Muscle of arm (tissue), 12 donors: ENCODE measurements around the gene KCNMB1. TPM values are rescaled to one million over a fixed set of nuclear protein-coding genes. Genes with fewer than 3 reads are reported as not detected.
A peak's percentile ranks its signal among the peaks of the same experiment; 100 is the strongest.
"Not testable (repeated sequence)": the region's sequence is repeated elsewhere in the genome, so short reads cannot be mapped to it uniquely, and the experiment has no call there.

Experiments
- DNase-seq: peaks from one replicate; pipeline ENCODE4 v3.0.0-alpha.2; 2013
- polyA plus RNA-seq, 12 donors: library from polyadenylated mRNA; unstranded; fragments of 120-200 nt; gene quantifications; one replicate each; pipeline ENCODE4 v1.2.1, GENCODE V29; 2013; ENCODE audit not compliant: insufficient read length in 12 of 12

The KCNMB1 gene
- polyA plus RNA-seq, 12 donors: 0.34 to 3.3 (median 0.71) TPM; not detected in 1

DNA sequence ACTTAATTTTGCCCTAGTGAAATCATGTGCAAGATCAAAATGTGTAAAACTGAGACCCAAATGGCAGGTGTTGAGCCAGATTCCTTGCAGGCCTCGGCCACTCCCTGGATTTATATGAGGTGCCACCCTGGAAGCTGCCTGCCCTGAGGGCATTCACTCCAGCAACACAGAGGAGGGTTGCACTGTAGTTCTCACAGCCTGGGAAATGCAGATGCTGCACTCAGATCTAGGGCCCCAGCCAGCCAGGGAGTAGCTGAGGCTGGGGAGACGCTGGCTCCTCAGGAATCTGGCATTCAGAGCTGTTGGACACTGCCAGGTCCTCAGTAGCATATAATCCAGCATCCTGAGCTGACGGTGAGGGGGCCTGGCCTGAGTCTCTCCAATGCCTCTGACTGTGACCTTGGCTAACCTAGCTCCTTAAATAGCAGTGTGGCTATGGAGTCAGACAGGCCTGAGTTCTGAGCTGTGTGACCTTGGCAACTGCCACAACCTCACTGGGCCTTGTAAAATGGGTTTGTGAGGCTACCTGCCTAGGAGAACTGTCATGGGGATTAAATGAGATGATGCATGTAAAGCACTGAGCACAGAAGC, 8.7 kb downstream of the KCNMB1 start:
- no peak for DNase-seq

DNA sequence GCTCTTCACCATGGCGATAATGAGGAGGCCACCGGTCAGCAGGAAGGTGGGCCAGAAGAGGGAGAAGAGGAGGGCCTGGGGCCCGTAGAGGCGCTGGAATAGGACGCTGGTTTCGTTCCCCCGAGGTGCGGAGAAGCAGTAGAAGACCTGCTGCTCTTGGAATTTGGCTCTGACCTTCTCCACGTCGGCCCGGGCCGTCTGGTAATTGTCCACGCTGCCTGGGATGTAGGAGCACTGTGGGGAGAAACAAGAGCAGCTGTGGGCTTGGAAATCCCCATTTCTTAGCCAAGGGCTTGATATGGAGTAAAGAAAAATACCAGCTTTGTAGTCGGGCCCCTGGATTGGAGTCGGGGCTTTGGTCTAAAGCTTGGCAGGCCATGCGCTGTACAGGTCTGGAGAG, 10.4 kb downstream of the KCNMB1 start:
- no peak for DNase-seq

DNA sequence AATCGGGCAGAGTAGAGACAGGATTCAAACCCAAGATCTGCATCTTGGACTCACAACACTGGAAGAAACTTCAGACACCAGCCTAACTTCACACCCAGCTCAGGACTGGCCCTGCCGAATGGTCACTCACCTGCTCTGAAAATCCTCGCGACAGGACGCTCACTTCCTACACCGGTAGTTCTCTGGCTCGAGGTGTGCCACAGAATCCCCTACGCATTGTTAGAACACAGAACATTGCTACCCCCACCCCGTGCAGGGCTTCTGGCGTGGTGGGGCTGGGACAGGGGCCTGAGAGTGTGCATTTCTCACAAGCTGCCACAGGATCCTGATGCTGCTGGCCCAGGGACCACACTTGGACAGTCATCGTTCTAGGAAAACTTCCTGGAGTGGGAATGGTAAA, 12.1 kb downstream of the KCNMB1 start:
- DNase-seq: no peak

DNA sequence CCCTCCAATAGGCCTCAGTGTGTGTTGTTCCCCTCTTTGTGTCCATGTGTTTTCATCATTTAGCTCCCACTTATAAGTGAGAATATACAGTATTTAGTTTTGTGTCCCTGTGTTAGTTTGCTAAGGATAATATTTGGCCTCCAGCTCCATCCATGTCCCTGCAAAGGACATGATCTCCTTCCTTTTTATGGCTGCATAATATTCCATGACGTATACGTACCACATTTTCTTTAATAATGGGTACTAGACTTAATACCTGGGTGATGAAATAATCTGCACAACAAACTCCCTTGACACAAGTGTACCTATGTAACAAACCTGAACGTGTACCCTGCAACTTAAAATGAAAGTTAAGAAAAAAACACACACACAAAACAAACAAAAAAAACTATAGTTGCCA, 12.6 kb downstream of the KCNMB1 start:
- not testable (repeated sequence) for DNase-seq

DNA sequence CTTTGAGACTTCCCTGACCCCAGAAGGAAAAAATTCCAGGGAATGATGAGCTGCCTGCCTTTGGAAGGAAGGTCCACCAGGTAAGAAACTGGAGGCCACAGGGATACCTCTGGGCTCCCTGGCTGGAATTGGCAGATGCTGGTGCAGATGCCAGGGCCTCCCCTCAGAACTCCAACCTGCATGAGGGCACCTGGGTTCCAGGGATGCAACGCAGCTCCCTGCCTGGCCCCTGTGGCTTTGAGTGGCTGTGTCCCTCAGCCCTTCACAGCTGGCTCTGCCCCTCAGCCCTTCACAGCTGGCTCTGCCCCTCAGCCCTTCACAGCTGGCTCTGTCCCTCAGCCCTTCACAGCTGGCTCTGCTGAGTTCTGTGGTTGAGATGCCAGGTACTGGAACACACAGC, 13.9 kb downstream of the KCNMB1 start:
- DNase-seq: no peak

DNA sequence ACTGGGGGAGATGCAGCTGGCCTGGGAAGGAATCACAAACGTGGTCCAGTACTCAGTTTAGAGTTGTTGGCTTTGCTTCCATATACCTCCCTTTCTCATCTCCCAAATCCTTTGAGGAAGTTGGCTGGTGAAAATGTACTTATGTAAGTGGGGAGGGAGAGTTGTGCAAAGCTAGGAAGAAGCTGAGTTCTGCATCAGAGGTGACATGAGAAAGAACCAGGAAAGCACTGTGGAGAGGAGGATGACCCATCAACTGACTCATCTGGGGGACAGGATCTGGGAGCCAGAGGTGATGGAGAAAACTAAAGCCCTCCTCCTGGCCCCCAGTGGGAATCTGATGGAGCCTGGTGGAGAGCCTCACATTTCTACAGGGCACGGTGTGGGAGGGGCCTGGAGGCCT, 16.2 kb downstream of the KCNMB1 start:
- no peak for DNase-seq

DNA sequence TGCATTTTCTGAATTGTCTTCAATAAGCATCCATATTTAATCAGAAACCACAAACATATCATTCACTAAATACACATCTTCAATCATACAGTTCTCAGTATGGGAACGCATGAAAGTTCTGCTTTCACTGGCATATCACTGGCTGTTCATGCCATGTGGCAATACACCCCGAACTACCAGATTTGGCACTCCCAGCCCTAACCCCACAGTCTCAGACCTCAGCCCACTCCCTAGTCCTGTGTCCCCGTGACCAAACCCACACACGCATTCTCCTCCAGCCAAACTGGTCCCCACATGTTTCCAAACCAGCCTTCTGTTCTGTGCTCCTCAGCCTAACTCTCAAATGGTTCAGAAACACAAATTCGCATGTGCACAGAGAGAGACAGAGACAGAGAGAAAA, 20.6 kb downstream of the KCNMB1 start:
- DNase-seq: no peak

DNA sequence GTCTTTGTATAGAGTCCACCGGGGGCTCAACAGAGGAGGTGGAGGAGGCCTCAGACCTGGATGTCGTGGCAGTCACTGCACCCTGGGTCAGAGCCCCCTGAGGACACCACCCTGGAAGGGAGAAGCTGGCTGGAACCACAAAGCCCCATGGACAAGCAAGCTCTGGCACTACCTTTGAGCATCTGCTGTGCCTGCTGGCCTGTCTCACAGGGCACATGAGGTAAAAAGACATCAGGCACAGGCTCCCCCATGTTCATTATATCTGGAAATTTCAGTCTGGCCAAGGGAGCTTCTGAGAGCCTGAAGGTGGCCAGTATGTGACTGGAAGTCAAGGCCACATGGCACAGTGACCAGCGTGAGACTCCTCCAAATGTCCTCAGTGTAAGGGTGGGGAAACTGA, 22.9 kb downstream of the KCNMB1 start:
- DNase-seq: no peak

DNA sequence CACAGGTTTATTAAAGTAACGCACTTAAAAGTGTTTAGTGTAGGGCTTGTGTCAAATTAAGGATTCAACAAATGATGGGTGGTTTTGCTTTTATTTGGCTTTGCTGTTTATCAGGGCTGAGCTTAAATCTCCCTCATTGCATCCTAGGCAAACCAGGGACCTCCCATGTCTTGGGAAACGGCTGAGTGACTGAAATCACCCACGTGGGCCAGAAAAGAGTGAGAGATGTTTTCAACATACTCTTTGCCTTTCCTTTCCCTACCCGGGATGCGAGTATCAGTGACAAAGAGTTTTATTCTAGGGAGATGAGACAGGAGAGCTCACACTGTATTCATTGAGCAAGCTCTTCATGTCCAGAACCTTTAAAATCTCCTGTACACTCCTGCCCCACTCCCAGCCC, 23.3 kb downstream of the KCNMB1 start:
- no peak for DNase-seq

DNA sequence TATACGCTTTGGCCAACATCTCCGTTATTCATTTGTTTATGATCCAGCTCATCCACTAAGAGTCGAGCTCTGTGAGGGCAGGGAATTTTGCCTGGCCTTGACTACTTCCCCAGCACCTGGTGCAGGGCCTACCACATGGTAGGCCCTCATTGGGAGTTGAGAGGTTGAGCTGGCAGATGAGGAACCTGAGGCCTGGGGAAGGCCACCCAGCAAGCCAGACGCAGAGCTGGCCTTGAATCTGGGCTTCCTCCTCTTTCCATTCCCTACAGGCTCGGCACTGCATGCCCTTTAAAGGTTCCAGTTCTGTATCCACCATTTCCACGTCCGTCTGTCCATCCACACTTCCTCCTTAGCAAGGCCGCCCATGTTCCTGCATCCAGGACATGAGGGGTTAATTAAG, 24.2 kb downstream of the KCNMB1 start:
- no peak for DNase-seq

DNA sequence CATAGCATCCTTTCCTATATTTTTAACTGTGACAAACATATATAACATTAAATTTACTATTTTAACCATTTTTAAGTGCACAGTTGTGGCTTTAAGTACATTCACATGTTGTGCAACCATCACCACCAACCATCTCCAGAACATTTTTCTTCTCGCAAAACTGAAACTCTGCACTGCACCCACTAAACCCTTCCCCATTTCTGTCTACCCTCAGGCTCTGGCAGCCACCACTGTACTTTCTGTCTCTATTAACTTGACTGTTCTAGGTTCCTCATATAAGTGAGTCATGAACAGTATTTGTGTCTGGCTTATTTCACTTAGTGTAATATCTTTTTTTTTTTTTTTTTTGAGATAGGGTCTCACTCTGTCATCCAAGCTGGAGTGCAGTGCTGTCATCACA, 25.5 kb downstream of the KCNMB1 start:
- DNase-seq: no peak

DNA sequence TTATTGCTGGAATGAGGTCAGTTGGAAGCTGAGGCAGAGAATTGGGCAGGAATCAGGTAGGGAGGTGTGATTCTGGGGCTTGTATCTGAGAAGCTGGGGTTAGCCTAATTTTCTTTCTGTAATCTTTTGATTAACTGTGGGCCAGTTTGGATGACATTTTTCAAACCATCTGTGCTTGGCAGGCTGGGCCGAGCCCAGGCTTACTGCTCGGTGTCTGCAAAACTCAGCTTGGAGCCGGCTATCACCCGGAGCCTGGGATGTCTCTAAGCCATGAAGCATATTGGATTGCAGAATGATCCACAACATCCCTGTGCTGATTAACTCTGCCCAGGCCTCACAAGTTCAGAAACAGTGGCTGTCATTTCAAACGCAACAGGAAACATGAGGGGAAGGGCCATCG, 26.5 kb downstream of the KCNMB1 start:
- DNase-seq: no peak

DNA sequence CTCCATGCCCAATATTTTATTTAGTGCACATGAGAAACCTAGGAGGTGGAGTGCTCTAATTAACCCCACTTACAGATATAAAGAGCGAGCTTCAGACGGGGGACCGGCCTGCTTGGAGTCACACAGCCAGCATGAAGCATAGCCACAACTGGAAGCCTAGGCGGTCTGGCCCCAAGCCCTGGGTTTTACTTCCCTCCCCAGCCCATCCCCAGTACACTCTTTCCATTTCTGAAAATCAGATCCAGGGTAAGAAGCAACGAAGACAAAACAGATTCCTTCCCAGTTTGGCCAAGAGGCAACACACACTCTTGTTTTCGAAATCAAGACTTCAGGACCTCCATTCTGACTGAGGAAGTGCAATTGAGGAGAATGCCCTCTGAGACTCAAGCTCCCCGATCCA, 27.1 kb downstream of the KCNMB1 start:
- peak; percentile 62 for DNase-seq

DNA sequence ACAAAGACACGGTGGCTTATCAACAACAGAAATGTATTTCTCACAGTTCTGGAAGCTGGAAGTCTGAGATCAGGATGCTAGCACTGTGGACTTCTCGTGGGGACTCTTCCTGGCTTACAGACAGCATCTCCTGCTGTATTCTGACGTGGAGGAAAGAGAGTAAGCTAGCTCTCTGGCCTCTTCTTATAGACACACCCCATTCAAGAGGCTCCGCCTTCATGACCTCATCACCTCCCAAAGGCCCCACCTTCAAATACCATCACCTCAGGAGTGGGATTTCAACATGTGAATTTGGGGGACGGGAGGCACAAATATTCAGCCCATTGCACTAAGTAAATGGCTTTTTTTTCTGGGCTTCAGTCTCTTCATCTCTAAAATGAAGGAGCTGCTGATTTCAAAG, 27.6 kb downstream of the KCNMB1 start:
- DNase-seq: no peak

DNA sequence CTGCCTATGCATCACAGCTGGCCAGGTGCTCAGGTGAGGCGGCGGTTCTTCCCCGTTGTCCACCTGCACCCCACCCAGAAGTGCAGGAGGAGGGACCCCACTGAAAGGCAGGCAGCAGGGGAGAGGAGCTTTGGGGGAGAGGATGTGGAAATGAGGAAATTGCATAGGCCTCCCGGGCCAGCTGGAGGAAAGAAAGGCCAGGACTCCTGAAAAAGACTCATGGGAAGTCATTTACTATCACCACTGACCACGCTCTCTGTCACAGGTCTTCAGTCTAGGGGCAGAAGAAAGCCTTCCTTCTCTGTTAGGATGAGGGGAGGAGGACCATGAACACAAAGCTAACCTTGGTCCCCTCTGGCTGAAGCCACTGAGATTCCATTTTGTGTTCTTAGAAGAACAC, 28.1 kb downstream of the KCNMB1 start:
- no peak for DNase-seq

DNA sequence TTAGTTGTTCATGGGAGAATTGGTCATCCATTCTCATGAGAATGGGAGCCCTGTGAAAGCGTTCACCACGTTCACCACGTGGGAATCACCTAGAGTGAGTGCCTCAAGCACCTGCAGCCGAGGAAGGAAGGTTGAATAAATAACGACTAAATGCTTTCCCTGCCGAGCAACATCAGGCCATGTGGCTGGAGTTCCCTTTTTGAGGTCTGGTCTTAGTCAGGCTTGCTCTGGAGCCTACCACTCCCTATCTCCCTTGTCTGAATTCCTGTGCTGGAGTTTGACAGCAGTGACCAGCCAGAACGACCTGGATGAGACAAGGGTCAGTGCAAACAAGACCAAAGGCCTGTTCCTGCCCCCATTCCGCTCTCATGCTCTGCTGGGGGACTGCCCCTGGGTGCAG, 28.5 kb downstream of the KCNMB1 start:
- no peak for DNase-seq

DNA sequence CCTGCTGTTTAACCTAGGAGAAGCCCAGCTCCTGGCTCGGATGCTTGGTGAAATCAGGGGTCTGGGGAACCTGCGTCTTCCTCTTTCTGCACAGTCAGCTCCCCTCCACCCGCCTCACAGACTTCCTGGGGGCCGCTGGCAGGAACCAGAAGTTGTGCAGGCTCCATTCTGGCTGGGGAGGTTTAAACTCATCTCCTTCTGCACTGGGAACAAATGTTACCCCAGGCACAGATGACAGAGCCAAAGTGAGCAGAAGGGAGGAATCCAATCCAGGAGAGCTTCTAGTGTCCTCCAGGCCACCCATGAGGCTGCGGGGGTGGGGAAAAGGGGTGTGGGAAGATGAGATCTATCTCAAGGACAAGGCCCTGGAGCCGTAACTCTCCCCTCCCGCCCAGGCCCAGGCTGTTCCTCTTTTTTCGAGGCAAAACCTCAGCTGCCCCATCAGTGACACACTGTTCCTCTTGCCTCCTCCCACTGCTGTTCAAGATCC, 31.2 kb downstream of the KCNMB1 start:
- no peak for DNase-seq

DNA sequence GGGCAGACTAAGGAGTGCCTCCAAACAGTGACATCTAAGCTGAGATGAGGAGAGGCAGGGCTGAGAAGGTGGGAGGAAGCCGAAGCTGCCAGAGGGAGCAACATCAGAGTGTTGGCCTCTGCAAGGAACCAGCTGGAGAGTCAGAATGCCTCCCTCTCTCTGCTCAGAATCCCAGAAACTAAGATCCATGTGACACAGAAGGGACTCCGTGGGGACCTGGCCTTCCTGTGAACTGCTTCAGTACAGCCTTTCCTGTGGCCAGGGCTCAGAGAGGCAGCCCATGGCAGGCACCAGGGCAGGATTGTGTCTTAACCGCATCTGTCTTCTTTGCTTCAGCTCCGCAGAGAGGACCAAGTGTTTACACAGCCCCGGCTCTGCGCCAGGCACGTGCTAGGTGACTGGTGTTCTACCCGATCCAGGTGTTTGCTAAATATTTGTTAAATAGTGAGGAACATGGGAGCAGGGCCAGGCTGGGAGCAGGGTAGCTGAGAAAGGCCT, 33.5 kb downstream of the KCNMB1 start:
- DNase-seq: no peak

DNA sequence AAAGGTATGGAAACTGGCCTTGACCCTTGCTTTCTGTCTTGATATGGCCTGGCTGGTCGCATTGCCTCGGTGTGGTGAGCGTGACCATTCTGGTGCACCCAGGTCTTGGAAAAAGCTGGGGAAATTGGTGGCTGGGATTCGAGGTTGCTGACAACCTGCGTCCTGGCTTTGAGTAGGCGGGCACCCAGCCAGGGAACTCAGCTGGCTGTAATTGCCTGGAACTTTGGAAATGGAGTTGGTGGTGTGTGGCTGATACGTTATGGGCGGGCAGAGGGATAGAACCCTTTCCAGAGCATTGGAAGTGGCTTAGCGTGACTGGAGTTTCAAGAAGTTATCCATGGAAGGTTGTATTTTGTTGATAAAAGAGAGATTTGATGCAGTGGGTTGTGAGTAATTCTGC, 35.2 kb downstream of the KCNMB1 start:
- DNase-seq: no peak

DNA sequence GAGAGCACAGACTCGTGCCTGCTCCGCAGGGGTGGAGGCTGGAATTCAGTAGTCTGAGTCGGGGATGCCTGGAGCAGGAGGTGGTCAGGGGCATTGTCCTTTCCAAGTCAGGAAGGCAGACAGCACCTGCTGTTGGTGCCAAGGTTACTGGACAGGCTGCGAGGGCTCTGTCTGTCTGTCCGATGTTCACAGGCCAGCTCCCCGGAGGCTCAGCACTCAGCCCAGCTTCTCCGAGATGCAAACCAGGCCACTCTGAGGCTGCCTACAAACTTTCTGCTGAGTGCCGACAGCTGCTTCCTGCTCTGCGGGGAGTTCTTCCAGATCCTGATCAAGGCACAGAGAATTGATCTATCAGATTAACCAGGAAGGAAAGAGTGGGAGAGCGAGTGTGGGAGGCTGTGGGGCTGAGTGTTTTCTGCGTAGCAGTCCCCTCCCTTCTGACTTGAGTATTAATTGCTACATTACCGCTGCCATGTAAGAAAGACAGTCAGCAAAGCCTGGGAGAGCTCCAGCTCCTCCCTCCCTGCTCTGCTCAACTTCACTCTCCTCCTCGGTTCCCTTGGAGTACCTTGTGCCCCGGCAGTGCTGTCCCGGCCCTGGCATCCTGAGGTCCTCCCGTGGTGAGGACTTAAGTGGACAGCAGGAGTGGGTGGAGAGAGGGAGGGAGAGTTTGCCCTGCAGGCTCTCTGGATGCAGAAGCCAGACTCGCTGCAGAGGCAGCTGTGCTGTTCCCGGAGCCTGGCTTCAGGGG, 36.0 kb downstream of the KCNMB1 start:
- no peak for DNase-seq

DNA sequence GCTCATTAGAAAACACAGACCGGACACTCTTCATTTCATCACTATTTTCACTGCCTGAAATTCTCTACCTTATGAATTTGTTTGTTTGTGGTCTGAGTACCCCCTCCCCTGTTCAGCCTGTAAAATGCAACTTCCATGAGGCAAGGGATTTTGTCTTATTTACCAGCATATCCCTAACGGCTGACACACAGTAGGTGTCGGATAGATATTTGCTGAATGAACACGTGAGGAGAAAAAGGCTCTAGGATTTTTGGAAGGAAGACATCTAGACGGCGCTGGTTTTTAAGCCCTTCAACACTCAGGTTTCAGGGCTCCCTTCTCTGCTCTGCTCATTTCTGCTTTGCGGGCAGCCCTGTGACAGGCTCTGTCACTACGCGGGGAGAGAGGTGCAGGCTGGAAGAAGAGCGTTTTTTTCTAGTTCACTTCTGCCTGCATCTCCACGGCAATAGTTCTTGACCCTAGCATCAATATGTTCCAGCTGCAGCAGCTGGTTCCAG, 41.0 kb downstream of the KCNMB1 start:
- DNase-seq: no peak

DNA sequence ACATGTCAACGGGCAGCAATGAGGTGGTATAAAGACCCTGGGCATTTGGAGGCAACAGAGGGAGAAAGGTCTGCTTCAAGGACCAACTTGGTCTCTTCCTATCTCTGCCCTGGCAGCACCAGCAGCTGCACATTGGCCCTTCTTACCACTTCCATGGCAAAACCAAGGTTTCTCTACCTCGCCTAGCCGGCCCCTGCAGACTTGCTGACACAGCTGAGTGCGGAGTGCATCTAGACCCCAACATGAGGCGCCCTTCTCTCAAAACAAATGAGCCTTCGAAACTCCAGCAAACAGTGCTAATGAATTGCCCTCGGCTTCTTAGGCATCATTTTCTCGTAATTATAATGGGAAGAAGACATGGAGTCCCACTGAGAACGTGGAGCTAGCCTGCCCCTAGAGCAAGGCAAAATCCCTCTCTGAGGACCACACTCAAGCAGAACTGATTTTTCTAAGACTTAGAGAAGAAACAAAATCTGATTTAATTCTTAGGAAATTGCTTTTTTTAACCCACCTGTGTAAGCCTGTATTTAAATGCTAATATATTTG, 42.1 kb downstream of the KCNMB1 start:
- DNase-seq: no peak

DNA sequence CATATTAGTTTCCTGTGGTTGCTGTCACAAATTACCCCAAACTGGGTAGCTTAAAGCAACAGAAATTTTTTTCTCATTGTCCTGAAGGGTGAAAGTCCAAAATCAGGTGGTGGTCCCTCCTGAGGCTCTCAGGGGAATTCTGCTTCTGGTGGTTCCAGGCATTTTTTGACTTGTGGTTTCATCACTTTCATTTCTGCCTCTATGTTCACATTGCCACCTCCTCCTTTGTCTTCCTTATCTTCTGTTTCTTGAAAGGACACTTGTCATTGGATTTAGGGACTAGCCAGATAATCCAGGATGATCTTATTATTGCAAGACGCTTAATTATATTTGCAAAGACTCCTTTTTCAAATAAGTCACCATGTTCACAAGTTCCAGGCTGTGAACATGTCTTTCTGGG, 43.2 kb downstream of the KCNMB1 start:
- no peak for DNase-seq
